Stimulated activated CD8-positive, alpha-beta memory T cell treated with anti-CD3 and anti-CD28 coated beads, Interleukin-4, amount 100 ng/mL, for 48 hours (primary cell): ENCODE measurements around the gene MIAT.

Source experiments
- DNase-seq: peaks from one replicate; pipeline ENCODE4 v3.0.0-alpha.2; 2020

The MIAT gene

GRCh38 chr22:26632422-26633155 is 24.8 kb upstream of the MIAT start:
- no peak for DNase-seq

- no peak for DNase-seq
Measured at GRCh38 chr22:26634189-26634588, 23.2 kb upstream of the MIAT start.

DNA sequence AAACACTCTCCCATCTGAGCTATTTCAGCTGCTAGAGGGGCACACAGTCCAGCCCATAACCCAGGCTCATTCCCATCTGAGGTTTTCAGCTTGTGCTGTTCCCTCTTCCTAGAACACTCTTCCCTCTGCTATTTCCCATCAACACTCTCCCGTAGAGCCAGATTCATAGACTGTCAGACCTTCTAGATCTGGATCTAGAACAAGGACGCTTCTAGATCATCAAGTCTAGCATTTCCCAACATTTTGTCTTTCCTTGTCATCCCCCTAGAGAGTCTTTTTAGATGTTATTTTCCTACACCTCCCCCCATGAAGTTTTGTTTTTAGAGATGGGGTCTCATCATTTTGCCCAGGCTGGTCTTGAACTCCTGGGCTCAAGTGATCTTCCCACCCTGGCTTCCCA is 22.3 kb upstream of the MIAT start:
- DNase-seq, result no peak

GRCh38 chr22:26636296-26636695 is 21.1 kb upstream of the MIAT start:
- no peak for DNase-seq

GRCh38 chr22:26642465-26643417 is 14.6 kb upstream of the MIAT start:
- DNase-seq, result peak; percentile 89

GRCh38 chr22:26643418-26644100 is 13.8 kb upstream of the MIAT start:
- no peak for DNase-seq

GRCh38 chr22:26646158-26646557 is 11.2 kb upstream of the MIAT start:
- DNase-seq, result no peak

DNA sequence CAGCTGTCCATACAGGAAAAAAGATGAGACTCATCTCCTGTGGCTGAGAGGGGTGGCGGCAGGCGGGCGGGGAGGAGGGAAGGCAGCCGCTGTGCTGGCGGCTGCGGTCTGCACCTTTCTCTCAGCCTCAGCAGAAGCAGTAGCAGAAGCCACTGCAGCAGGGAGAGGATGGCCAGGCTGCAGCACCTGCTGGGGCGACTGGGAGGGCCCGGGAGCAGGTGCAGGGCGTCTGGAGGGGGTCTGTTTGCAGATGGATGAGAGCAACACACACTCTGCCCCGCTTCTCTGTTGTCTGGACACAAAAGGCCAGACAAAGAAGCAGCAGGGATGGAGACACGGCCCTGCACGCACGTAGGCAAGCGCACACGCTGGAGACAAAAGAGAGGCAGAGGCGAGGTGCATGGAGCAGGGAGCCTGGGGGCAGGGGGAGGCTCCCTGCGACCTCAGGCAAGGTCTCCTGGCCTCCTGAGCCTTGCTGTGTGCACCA is 9.3 kb upstream of the MIAT start:
- DNase-seq, result peak; percentile 65

GRCh38 chr22:26648528-26649388 is 8.6 kb upstream of the MIAT start:
- no peak for DNase-seq

GRCh38 chr22:26650722-26651421 is 6.5 kb upstream of the MIAT start:
- no peak for DNase-seq

DNA sequence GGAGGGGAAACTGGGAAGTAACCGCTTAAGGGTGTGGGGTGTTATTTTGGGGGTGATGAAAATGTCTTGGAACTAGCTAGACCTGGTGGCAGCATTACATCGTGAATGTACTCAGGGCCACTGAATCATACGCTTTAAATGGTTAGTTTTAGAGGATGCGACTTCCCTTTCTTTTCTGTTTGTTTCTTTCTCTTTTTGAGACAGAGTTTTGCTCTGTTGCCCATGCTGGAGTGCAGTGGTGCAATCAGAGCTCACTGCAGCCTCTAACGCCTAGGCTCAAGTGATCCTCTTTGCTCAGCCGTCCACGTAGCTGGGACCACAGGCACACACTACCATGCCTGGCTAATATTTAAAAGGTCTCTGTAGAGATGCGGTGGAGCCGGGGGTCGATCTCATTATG is 5.6 kb upstream of the MIAT start:
- no peak for DNase-seq

DNA sequence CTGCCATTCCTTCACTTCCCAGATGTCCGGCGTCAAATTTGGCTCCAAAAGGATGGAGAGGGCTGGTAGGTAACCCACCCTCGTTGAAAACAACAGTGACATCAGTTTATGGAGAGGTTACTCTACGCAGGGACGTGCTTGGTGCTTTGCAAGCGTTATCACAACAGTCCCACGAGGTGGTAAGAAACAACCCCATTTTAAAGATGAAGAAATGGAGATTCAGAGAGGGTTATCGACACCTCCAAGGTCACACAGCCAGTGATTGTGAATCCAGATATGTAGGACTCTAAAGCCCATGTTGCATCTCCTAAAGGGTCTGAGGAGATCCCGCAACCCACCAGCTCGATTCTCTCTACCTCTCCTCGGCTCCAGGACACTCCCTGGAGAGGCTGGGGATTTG is 773 bp downstream of the MIAT start:
- no peak for DNase-seq

DNA sequence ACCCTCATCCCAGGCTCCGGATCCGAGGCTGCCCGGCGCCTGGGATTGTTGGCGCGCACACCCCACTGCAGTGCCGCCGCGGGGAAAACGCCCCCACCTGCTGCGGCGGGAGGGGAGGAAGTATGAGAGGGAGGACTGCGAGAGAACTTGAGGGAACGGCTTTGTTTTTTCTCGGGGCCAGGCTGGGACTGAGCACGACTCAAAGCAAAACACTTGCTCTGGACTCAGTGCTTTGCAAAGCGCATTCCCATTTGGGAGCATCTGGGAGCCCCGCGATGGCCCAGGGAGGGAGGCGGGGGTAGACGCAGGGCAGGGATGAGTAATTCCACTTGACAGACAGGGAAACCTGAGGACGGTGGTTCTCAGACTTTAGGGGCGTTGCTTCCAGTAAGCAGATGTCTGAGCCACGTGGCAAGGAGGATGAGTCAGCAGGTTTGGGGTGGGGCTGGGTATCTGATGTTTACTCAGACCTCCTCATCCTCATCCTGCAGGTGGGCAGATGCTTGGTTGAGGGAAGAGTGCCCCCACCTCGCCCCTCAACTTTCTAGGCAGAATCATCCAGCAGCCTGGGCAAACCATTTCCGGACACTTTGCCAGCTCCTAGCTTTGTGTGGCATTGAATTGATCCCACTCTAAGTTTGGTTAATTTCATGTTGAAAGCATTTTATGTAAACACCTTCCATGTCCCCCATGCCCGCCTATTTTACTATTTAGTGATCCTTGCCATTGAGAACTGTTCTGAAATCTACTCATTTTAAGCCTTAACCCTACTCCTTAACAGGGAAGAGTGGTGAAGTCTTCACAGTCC is 1.5 kb downstream of the MIAT start:
- DNase-seq, result peak; percentile 89

DNA sequence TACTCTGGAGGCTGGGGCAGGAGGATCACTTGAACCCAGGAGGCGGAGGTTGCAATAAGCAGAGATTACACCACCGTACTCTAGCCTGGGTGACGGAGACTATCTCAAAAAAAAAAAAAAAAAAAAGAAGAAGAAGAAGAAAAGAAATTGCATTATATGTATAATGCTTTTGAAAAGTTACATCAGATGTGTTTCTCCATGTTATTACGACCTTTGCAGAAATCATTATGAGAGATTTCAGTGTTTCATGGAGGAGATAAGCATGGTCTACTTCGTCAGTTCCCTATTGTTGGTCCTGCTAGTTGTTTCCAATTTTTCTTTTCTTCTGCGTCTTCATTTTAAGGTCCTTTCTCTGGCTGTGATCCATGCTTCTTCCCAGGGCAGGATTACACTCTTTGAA is 3.0 kb downstream of the MIAT start:
- DNase-seq, result no peak

GRCh38 chr22:26660961-26661578 is 3.7 kb downstream of the MIAT start:
- no peak for DNase-seq

DNA sequence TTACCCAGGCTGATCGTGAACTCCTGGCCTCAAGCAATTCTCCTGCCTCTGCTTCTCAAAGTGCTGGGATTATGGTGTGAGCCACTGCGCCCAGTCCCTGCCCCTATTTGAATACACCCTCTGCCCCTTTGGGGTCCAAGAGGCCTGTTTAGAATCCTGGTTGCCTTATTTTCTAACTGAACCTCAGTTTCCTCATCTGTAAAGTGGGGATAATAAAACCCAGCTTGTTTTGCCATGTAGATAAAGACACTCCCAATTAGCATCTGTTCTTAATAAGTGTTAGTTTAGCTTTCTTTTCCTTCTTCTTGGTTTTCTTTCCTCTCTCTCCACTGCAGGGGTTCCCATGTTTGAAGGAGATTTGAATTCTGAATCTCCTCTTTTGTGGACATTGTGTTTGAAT is 4.8 kb downstream of the MIAT start:
- DNase-seq, result no peak

DNA sequence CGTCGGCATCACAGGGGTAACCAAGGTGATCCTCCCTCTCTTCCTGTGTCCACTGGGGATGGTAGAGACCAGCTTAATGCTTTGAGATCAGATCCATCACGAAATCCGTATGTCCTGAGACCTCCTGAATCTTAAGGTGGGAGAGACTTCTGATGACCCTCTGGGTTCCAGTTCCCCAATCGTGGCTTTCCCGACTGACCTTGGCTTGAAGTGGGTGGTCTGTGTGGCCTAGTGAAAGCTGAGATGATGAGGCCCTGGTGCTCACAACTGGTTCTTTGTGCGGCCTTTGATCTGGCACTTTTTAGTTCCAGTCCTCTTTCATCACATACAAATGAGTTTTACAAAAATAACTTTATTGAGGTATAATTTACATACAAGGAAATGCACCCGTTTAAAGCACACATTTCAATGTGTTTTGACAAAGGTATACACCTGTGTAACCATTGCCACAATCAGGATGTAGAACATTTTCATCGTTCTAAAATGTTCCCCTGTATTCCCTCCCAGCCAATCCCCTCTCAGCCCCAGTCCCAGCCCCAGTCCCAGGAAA is 6.1 kb downstream of the MIAT start:
- DNase-seq, result no peak

DNA sequence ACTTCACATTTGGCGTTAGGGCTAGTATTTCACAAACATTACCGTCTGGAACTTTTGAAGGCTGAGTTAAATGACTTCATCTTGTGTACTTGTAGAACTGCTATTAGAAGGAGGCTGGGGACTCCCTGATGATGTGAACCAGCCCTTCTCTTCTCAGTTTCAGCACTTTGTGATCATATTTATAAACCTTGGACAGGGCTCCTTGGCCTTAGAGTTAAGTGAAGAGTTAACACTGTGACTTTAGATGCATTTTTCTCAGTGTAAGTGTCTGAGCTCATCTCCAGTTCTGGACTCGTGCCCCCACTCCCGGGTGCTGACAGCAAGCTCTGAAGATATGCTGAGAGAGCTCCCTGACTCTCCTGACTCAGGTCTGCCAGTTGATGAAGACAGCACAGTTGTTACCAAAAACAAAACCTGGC is 8.4 kb downstream of the MIAT start:
- DNase-seq, result no peak

DNA sequence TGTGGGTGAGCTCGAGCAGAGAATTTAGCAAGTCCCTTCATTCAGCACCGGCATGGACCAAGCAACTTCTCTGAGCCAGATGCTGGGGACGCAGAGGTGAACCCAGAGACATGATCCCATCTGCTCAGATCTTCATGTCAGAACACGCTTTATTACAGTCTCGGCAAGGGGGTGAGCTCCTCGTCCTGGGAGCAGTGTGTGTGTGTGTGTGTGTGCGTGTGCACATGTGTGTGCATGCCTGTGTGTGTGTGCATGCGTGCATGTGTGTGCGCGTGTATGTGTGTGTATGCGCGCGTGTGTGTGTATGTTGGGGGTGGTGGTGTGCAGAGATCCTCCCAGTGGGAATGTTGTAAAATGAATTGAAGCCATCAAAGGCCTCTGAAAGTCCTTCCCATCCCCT is 9.8 kb downstream of the MIAT start:
- no peak for DNase-seq

GRCh38 chr22:26669060-26669481 is 11.7 kb downstream of the MIAT start:
- no peak for DNase-seq
